GM19023 (cell line): ENCODE measurements around the gene LMOD1.
"Not testable (repeated sequence)": the region's sequence is repeated elsewhere in the genome, so short reads cannot be mapped to it uniquely, and the experiment has no call there.

ENCODE experiments used
- ATAC-seq: cut with Tn5 transposase; IDR thresholded peaks from one replicate; pipeline ENCODE4 v1.9.1; 2021; ENCODE audit warnings: mild to moderate bottlenecking, moderate library complexity; ENCODE audit not compliant: unreplicated experiment

Gene LMOD1

DNA sequence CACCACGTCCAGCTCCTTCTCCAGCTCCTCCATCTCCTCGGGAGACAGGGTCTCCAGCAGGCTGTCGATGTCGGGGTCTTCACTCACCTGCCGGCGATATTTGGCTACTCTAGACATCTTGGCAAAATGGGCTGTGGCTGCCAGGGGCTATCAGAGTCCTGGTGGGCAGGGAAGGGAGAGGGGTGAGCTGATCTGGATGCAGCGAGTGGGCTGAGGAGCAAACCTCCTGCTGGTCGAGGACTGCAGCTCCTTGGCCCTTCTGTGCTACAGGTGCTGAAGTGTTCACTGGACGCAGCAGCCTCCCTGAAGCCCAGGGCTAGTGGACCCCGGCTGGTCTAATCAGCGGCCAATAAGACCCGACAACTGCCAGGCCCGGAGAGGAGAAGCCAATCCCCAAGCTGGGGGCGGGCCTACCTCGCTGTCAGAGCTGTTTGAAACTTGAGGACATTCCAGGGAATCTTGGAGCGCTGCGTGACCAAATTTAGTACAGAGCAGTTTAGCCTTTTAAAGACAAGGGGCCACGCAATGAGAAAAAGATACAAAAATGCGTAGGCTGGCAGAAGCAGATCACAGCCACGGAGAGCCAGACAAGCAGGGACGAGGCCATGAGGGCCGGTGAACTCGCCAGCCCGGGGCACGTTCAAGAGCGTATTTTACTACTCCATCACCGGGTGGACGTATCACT is at the start of gene LMOD1:
Gene LMOD1, minus strand, starts transcription at position 325 of the 685 bp plus-strand sequence. Its CDS starts 208 bp downstream, at position 117.
- ATAC-seq = no peak

DNA sequence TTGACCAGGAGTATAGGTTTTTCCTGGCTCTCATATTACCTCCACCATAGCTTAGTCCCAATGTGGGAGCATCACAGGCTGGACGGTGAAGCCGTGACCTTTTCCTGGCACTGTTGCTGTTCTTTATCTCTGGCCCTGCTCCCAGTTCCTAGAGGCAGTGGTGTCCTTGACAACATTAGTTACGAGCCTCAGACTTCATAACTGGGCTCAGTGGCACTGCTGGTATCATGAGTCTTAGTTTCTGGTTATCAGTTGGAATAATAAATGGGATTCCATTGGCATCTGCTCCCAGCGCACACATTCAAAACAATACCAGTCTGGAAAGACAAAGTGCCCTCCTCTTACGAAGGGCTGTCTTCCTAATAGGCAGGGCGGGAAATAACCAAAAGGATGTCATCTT is 44.1 kb upstream of the LMOD1 start:
- no peak for ATAC-seq

DNA sequence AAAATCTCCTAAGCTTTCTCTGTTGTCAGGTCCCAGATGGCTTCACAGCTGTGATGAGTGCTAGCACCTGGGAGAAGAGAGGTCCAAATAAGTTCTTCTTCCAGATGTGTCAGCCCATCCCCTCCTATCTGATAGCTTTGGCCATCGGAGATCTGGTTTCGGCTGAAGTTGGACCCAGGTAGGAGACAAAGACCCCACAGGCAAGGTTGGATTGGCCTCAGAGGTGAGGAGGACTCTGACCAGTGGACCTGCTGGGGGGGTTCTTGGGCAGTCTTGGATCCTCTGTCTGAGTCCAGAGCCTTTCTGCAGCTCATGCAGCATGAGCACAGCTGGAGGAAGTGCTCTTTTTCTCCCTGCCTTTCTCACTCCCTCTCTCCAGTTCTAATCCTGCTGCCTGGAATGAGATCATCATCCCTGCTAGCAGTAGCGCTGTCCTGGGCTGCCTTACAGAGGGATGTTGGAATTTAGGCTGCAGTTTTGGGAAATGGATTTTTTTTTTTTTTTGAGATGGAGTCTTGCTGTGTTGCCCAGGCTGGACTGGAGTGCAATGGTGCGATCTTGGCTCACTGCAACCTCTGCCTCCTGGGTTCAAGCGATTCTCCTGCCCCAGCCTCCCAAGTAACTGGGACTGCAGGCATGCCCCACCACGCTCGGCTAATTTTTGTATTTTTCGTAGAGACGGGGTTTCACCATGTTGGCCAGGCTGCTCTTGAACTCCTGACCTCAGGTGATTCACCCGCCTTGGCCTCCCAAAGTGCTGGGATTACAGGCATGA is 43.2 kb upstream of the LMOD1 start:
- no peak for ATAC-seq

GRCh38 chr1:201988601-201989000 is 42.3 kb upstream of the LMOD1 start:
- ATAC-seq = no peak

DNA sequence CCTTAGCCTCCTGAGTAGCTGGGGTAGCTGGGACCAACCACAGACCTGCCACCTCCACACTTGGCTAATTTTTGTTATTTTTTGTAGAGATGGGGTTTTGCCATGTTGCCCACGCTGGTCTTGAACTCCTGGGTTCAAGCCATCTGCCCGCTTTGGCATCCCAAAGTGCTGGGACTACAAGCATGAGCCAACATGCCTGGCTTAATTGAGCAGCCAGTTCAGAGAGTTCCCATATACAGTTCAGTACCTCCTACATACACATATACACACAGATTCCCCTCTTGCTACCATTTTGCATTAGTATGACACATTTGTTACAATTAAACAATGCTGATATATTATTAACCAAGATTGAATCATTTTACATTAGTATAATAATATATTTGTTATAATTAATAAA is 39.0 kb upstream of the LMOD1 start:
- no peak for ATAC-seq

DNA sequence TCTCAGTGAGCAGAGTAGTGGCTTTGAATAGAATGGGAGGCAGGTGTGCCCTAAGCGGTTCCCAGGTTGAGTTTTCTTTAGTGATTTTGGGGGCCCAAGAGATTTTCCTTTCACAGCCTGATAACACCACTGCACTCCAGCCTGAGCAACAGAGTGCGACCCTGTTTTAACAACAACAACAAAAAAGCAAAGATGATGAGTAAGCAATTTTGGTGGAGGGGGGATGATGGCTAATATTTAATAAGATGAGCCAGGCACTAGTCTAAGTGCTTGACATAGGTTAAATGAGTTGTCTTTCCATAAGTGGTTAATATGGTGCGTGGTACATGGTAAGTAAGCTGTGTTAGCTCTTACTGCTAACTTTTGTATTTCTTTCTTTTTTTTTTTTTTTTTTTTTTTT is 38.1 kb upstream of the LMOD1 start:
- ATAC-seq = no peak

GRCh38 chr1:201983380-201983805 is 37.0 kb upstream of the LMOD1 start:
- no peak for ATAC-seq

GRCh38 chr1:201982623-201983379 is 36.5 kb upstream of the LMOD1 start, which contains the start of gene RNPEP:
Gene RNPEP, plus strand, starts transcription at chr1:201982648. Its CDS starts 19 bp downstream, at chr1:201982667.
- ATAC-seq = peak; percentile 78

GRCh38 chr1:201982082-201982622 is 35.8 kb upstream of the LMOD1 start:
- ATAC-seq = peak; percentile 21

- no peak for ATAC-seq
Observed at GRCh38 chr1:201970334-201971159, 24.2 kb upstream of the LMOD1 start.

GRCh38 chr1:201968202-201968925 is 22.0 kb upstream of the LMOD1 start:
- ATAC-seq = no peak

- ATAC-seq = no peak
Observed at GRCh38 chr1:201966171-201966570, 19.8 kb upstream of the LMOD1 start.

DNA sequence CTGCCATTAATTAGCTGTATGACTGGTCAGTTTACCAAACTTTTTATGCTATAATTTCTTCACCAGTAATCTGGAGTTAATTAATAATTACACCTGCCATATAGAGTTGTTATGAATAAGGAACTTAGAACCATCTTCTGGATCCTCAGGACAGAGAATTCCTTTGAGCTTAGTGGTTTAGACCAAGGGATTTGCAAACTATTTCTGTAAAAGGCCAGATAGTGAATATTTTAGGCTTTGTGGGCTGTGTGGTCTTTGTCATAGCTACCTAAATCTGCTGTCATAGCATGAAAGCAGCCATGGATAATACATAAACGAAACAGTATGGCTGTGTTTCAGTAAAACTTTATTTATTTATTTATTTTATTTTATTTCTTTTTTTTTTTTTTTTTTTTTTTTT is 17.9 kb upstream of the LMOD1 start:
- no peak for ATAC-seq

DNA sequence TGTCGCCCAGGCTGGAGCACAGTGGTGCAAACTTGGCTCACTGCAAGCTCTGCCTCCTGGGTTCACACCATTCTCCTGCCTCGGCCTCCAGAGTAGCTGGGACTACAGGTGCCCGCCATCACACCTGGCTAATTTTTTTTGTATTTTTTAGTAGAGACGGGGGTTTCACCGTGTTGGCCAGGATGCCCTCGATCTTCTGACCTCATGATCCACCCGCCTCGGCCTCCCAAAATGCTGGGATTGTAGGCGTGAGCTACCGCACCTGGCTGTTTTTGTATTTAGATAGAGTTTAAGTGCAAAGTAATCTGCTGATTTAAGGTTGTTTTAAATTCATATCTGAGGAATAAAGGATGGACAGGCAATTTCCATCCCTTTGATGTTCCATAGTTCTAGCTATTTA is 16.0 kb upstream of the LMOD1 start:
- ATAC-seq = not testable (repeated sequence)

- no peak for ATAC-seq
Observed at GRCh38 chr1:201958348-201958747, 12.0 kb upstream of the LMOD1 start.

DNA sequence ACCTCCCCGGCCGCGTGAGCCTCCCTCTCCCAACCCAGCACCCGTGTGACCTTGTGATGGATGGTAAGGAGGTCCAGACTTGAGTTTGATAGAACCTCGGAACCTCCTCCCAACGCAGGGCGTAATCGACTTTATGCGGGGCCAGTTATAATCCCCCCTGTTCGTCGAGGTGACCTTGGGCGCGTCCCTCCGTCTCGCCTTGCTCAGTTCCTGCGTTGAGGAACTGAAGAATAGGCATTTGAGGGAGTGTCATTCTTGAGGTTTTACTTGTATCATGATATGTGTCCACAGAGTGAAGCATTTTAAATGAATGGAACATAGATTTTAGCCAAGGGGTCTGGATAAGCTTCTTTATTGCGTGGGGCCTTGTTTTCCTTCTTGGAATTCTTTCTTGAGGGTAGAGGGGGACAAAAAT is 9.4 kb upstream of the LMOD1 start:
- peak; percentile 48 for ATAC-seq

- peak; percentile 100 for ATAC-seq
Observed at GRCh38 chr1:201955009-201955728, 8.8 kb upstream of the LMOD1 start, which contains the start of gene TIMM17A. Gene TIMM17A, plus strand, starts transcription at chr1:201955503. Its CDS starts 24 bp downstream, at chr1:201955527.

DNA sequence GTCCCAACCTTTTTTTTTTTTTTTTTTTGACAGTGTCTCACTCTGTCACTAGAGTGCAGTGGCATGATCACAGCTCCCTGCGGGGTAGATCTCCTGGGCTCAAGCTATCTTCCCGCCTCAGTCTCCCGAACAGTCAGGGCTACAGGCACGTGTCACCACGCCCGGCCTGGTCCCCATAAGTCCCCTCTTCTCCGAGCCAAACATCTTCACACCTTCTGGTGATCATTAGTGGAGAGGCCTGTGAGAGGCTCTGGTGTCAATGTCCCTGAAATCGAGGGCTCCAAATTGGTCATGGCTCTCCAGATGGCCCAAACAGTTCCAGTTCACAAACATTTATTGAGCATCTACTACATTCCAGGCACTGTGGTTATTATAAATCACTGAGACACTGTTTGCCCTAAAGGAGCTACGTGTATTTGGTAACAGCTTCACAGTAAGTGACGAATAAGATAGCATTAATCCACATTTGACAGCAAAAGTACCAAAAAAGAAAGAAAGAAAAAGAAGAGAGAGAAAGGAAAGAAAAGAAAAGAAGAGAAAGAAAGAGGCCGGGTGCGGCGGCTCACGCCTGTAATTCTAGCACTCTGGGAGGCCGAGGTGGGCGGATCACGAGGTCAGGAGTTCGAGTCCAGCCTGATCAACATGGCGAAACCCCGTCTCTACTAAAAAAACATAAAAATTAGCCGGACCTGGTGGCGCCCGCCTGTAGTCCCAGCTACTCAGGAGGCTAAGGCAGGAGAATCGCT is 8.1 kb upstream of the LMOD1 start:
- ATAC-seq = no peak
